Embryonic facial prominence (tissue), 1 donor: ENCODE results near the gene COPZ2.
"Not testable (repeated sequence)": the region's sequence is repeated elsewhere in the genome, so short reads cannot be mapped to it uniquely, and the experiment has no call there.

ENCODE experiments used
- DNase-seq: peaks from one replicate; pipeline ENCODE4 v3.0.0-alpha.2; 2016; ENCODE audit errors: extremely low spot score

The COPZ2 gene

DNA sequence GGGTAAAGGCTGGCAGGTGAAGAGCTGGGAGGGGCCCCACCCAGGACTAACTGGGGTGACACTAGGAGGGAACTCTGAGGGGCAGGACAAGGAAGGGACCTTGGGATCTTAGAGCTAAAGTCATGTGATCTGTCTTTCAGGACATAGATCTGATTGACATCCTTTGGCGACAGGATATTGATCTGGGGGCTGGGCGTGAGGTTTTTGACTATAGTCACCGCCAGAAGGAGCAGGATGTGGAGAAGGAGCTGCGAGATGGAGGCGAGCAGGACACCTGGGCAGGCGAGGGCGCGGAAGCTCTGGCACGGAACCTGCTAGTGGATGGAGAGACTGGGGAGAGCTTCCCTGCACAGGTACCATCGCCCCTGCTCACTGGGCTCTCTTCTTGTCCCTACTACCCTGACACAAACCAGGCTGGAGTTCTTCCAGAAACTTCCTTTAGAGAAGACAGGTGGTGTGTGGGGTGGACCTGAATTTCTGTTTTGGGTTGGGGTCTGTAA, 18.7 kb upstream of the COPZ2 start:
- no peak for DNase-seq

DNA sequence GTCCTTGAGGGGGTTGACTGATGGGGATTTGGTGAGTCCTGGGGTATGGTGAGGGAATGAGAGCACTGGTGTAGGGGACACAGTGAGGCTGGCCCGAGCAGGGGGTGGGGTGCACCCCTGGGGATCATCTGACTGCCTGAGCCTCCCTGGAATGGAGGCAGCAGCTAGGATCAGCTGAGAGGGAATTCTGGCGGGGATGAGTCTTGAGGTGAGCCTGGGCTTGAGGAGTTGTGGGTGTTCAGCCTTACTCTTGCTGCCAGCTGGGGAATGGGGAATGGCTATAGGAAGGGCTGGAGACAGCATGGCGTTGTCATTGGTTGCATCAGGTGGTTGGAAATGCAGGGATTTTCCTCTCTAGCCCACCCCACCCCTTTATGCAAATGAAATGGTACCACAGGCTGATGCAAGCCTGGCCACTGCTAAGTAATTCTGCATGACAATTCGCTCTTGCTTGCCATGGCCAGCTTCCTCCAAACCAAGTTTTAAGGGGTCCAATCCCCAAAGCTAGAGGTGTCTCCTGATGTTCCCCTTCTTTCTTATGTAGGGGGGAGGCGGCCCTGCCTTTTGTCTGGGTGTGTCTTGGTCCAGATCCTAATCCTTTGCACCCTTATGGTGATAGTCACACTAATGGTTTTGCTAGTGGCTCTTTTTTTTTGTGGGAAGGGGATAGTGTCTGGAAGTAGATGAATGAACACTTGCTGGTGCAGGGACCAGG, 18.1 kb upstream of the COPZ2 start:
- no peak for DNase-seq

DNA sequence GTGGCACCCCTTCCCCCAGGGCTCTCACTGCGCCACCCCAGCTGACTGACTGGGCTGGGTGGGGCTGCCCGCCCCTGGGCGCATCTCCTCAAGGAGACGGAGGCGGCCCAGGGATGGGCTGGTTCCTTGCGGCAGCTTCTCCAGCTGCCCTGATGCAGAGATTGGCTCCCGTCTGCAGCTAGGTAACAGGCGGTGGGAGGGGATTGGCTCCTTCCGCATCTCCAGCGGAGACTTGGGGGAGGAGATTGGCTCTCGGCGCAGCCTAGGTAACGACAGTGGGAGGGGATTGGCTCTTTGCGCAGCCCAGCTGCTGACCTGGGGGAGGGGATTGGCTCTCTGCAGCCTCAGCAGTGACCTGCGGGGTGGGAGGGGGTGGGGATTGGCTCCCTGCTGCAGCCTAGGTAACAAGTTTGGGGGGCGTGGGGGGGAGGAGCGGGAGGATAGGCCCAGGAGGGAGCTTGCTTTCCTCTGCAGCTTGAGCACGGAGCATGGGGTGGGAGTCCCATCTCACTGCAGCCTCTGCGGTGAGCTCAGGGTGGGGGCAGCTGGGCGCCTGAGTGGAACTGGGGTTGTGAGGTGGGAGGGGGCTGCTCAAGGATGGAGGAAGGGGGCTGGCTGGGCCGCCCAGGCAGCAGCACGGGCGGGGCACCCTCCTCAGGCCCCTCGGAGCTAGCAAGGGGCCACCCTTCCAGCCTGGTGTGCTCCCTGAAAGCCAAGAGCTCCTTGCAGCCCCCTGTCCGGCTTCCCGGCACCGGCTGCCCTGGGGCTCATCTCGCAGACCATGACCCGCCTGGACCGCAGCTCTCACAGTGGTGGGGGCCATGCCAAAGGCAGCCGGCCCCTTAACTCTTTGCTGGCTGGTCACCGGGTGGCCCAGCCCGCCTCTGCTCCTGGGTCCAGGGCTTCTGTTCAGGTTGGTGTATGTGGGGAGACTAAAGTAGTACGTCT, 16.9 kb upstream of the COPZ2 start:
- peak; percentile 76 for DNase-seq

DNA sequence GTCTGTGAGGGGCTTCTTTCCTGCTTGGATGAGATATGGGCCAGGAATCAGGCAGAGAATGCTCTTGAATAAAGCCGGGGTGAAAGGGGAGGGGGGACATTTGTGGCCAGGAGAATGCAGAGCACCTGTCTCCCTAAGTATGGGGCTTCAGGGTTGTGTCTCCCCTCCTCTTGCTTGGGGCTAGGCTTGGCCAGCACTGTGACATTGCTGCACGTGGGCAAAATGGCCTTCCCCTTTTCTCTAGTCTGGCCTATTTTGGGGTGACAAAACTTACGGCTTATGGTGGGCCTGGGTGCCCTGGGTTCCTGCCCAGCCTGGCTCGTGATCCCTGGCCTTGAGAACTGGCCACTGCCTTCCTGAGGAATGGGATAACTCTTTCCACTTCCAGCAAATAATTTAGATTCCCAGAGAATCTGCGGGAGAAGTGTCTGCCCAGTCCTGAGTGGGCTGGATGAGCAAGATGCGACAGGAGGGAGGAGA, 16.2 kb upstream of the COPZ2 start:
- no peak for DNase-seq

- no peak for DNase-seq
These were observed 15.6 kb upstream of the COPZ2 start for GRCh38 chr17:48052956-48053757.

GRCh38 chr17:48051706-48052486, 14.3 kb upstream of the COPZ2 start:
- DNase-seq = peak; percentile 56

GRCh38 chr17:48051283-48051682, 13.7 kb upstream of the COPZ2 start:
- no peak for DNase-seq

- DNase-seq = no peak
These were observed 11.0 kb upstream of the COPZ2 start for GRCh38 chr17:48048384-48049126.

- DNase-seq = peak; percentile 98
These were observed 10.3 kb upstream of the COPZ2 start, which contains the start of gene NFE2L1 for GRCh38 chr17:48047741-48048383. NFE2L1 (plus strand) TSS chr17:48048359; CDS start chr17:48051119, 2,760 bp downstream.

- no peak for DNase-seq
These were observed 9.6 kb upstream of the COPZ2 start for GRCh38 chr17:48047113-48047740.

GRCh38 chr17:48046296-48046695, 8.7 kb upstream of the COPZ2 start:
- no peak for DNase-seq

DNA sequence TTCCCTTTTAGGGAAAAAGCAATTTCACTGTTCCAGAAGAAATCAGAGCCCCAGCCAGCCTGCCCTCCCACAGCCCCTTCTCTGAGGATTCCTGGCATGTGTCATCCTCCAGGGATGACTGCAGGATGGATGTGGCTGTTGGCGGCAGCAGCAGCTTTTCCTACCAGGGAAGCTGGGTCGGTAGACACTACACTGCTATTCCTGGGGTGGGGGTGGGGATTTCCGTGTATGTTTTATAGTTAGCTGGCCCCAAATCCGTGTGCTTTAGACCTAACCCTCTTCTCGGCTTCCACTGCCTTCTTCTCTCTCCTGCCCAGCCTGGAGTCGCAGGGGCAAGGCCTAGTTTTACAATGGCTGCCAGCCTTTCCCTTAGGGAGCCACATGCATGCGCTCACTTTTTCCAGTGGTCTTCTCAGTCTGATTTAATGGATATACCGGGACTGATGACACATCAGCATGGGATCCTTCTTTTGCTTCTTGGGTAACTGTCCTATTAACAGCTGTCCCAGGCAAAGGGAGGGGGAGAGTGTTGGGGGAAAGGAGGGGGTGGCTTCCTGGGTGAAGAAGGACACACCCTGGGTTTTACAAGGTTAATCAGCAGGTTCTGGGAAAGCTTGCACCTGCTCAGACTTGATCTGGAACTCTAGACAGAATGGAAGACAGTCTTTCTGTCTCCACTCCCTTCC, 7.9 kb upstream of the COPZ2 start:
- DNase-seq = no peak

DNA sequence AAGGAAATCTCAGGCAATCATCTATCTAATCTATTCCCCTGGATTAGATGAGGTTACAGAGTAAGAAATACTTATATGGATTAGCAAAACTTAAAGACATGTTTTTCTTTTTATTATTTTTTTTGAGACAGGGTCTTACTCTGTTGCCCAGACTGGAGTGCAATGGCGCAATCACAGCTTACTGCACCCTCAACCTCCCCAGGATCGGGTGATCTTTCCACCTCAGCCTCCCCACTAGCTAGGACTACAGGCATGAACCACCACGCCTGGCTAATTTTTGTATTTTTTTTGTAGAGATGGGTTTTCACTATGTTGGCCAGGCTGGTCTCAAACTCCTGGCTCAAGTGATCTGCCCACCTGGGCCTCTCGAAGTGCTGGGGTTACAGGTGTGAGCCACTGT, 7.3 kb upstream of the COPZ2 start:
- no peak for DNase-seq

DNA sequence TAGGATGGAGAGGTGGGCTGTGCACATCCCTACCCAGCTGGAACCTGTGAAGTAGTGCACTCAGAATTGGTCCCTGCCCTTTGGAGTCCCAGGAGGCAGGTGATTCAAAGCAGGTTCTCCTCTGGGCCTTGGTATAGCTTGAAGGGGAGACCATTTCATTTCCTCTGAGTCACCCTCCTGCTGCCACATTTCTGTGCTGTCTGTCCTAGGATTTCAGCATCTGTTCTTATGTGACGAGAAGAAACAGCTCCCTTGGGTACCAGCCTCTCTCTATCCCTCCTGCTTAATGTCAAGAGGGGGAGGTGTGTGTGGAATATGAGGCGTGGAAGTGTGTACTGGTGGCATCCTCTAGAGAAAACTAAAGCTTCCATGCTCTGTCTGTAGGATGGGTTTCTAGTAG, 5.6 kb upstream of the COPZ2 start:
- no peak for DNase-seq

- DNase-seq = no peak
These were observed 1.1 kb upstream of the COPZ2 start for GRCh38 chr17:48038687-48039086.

DNA sequence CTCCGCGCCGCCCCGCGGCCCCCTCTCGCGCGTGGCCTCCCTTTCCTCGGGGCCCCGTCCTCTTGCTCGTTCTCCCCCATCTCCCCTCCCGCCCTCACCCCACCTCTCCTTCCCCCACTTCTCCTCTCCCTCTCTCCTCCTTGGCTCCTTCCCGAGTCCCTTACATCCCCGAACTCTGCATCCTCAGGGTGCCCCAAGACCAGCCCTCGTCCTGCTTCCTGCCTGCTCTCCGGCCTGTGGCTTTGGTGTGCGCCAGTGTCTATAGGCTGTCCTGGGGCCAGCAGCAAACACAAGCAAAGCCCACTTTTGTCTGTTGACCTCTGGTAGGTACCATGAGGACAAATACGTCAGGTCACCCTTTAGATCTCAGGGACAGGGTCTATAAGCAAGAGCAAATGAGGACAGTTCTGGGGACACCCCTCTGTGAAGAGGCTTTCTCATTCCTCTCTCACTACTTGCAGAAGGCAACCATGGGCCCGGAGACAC, 284 bp upstream of the COPZ2 start:
- DNase-seq = no peak

- DNase-seq = no peak
These were observed 933 bp downstream of the COPZ2 start for GRCh38 chr17:48036693-48037035.

GRCh38 chr17:48034734-48035133, 2.9 kb downstream of the COPZ2 start:
- DNase-seq = not testable (repeated sequence)

- no peak for DNase-seq
These were observed 5.6 kb downstream of the COPZ2 start for GRCh38 chr17:48031966-48032365.
